ENCODE data around the gene SFT2D1. TPM values are rescaled to one million over a fixed set of nuclear protein-coding genes. Genes with fewer than 3 reads are reported as not detected.

SFT2D1 gene
- total RNA-seq, 2 donors from 2014 or later: 40.1 to 43.8 TPM

GRCh38 chr6:166274163-166274562 is 68.2 kb downstream of the SFT2D1 start:
- Mint-ChIP-seq H3K4me1 (no peaks in the 10 kb centered on the region), H3K27ac (no peak overlapping the region), H3K27me3 (peaks cover 3% of the 10 kb centered on the region), H3K4me3 (no peak overlapping the region), H3K9me3 (no peaks in the 10 kb centered on the region), H3K36me3 (ENCODE audit: low read depth) (no peaks in the 10 kb centered on the region)
- no peak for ATAC-seq (replicated peaks)

- Mint-ChIP-seq H3K27ac (no peak overlapping the region), H3K9me3 (no peaks in the 10 kb centered on the region), H3K4me1 (no peaks in the 10 kb centered on the region), H3K4me3 (no peak overlapping the region), H3K36me3 (ENCODE audit: low read depth) (no peaks in the 10 kb centered on the region), H3K27me3 (peaks cover 3% of the 10 kb centered on the region)
- no peak for ATAC-seq (replicated peaks)
Observed at GRCh38 chr6:166271376-166271765, 71.0 kb downstream of the SFT2D1 start.

- no peak overlapping the region for H3K27ac Mint-ChIP-seq
- ATAC-seq (replicated peaks): no peak
- H3K4me3 Mint-ChIP-seq: no peak overlapping the region
- H3K4me1 Mint-ChIP-seq: no peaks in the 10 kb centered on the region
- no peaks in the 10 kb centered on the region for H3K36me3 Mint-ChIP-seq (ENCODE audit: low read depth)
- no peaks in the 10 kb centered on the region for H3K9me3 Mint-ChIP-seq
- peaks cover 3% of the 10 kb centered on the region for H3K27me3 Mint-ChIP-seq
Observed at GRCh38 chr6:166270706-166271375, 71.5 kb downstream of the SFT2D1 start.

Other genes starting within 250 kb of the SFT2D1 start
- not detected for gene TBXT, start 174.7 kb downstream of the SFT2D1 start, total RNA-seq
- not detected for gene PRR18, start 34.2 kb downstream of the SFT2D1 start, total RNA-seq
- 10 to 100 TPM in 1 of 2 donors, 1 to 10 TPM in 1; 6.5 to 15.9 TPM for gene MPC1, start 40.4 kb upstream of the SFT2D1 start, total RNA-seq
- gene RAMACL, start 244.1 kb upstream of the SFT2D1 start, total RNA-seq: under 1 TPM; 0.28 to 0.32 TPM